Esophagus (tissue), 2 donors: Measurements from ENCODE around the gene ZFP69. TPM values are rescaled to one million over a fixed set of nuclear protein-coding genes. Genes with fewer than 3 reads are reported as not detected.

Experiments used
- H3K27ac ChIP-seq, 2 donors: one replicate each; pipeline ENCODE4 v1.5.1; 2013; ENCODE audit warnings: low read depth in 2 of 2, mild to moderate bottlenecking in 2 of 2, inconsistent platforms in 1 of 2, low read length in 1 of 2, moderate library complexity in 1 of 2
- H3K27me3 ChIP-seq, 2 donors: one replicate each; pipeline ENCODE4 v1.6.1; 2013; ENCODE audit warnings: low read length in 2 of 2, control low read depth in 1 of 2, mild to moderate bottlenecking in 1 of 2; ENCODE audit not compliant: insufficient read depth in 2 of 2, control insufficient read depth in 1 of 2
- H3K36me3 ChIP-seq, 2 donors: one replicate each; pipeline ENCODE4 v1.6.1; 2013; ENCODE audit warnings: low read length in 1 of 2; ENCODE audit not compliant: control insufficient read depth in 2 of 2, insufficient read depth in 2 of 2
- H3K4me1 ChIP-seq, 2 donors: one replicate each; pipeline ENCODE4 v1.6.1; 2013; ENCODE audit warnings: low read length in 1 of 2; ENCODE audit not compliant: control insufficient read depth in 2 of 2, insufficient read depth in 2 of 2
- H3K4me3 ChIP-seq, 2 donors: one replicate each; pipeline ENCODE4 v1.5.1; 2013; ENCODE audit warnings: low read length in 2 of 2, mild to moderate bottlenecking in 2 of 2, low read depth in 1 of 2, moderate library complexity in 1 of 2
- H3K9me3 ChIP-seq, 2 donors: one replicate each; pipeline ENCODE4 v1.6.1; 2013; ENCODE audit warnings: mild to moderate bottlenecking in 2 of 2, low read depth in 1 of 2, low read length in 1 of 2, moderate library complexity in 1 of 2; ENCODE audit not compliant: control insufficient read depth in 2 of 2, insufficient read depth in 1 of 2
- WGBS, 2 donors: extraction: QIAGEN DNeasy Blood & Tissue Kit; methylation state at CpG; one replicate each; pipeline ENCODE4 v1.1.7; 2013; 5-methylcytosine and 5-hydroxymethylcytosine counted together
- polyA plus RNA-seq, 2 donors: library from polyadenylated mRNA; stranded (reverse); fragments of 200-250 nt; gene quantifications; one replicate each; pipeline ENCODE4 v1.2.3, GENCODE V29; 2013
- donor health status: healthy with polysubstance abuse.
- donor health status: Bipolar disorder and iron deficiency.

ZFP69 gene
- polyA plus RNA-seq, 2 donors = 1.4 to 3.1 TPM

GRCh38 chr1:40534589-40534988 is 57.5 kb downstream of the ZFP69 start:
- Histone ChIP-seq H3K27me3 (no peaks in the 10 kb centered on the region), H3K9me3 (no peaks in the 10 kb centered on the region), H3K36me3 (no peaks in the 10 kb centered on the region), H3K4me1 (no peaks in the 10 kb centered on the region), H3K27ac (no peak overlapping the region), H3K4me3 (no peak overlapping the region)

- no peaks in the 10 kb centered on the region for H3K9me3 ChIP-seq
- no peaks in the 10 kb centered on the region for H3K27me3 ChIP-seq
- H3K4me1 ChIP-seq = no peaks in the 10 kb centered on the region
- no peaks in the 10 kb centered on the region for H3K36me3 ChIP-seq
- no peak overlapping the region for H3K27ac ChIP-seq
- H3K4me3 ChIP-seq = no peak overlapping the region
- 88 to 90% methylated on average over 2 of the region's 2 CpGs for WGBS, 2 donors
Measured at GRCh38 chr1:40535732-40536131, 58.6 kb downstream of the ZFP69 start.

- Histone ChIP-seq H3K36me3 (peaks cover 2 to 3% of the 10 kb centered on the region in 2 donors), H3K4me1 (no peaks in the 10 kb centered on the region), H3K27me3 (no peaks in the 10 kb centered on the region), H3K9me3 (no peaks in the 10 kb centered on the region), H3K27ac (no peak overlapping the region), H3K4me3 (no peak overlapping the region)
- WGBS, 2 donors = 85 to 90% methylated on average over 7 of the region's 7 CpGs
Measured at GRCh38 chr1:40539338-40539737, 62.2 kb downstream of the ZFP69 start.

Other genes starting within 250 kb of the ZFP69 start
- not detected for gene TMCO2, start 229.4 kb upstream of the ZFP69 start, polyA plus RNA-seq
- gene ZMPSTE24, start 219.1 kb upstream of the ZFP69 start, polyA plus RNA-seq = 10 to 100 TPM; 14.4 to 18.7 TPM
- 1 to 10 TPM in 1 of 2 donors, under 1 TPM in 1; 0.54 to 1.3 TPM for gene COL9A2, start 160.0 kb upstream of the ZFP69 start, polyA plus RNA-seq
- 10 to 100 TPM in 1 of 2 donors, 1 to 10 TPM in 1; 9.1 to 14.2 TPM for gene SMAP2, start 103.6 kb upstream of the ZFP69 start, polyA plus RNA-seq
- under 1 TPM; 0.46 to 0.49 TPM for gene ZFP69B, start 26.8 kb upstream of the ZFP69 start, polyA plus RNA-seq
- gene EXO5, start 31.5 kb downstream of the ZFP69 start, polyA plus RNA-seq = 1 to 10 TPM; 3.6 to 4.3 TPM
- 1 to 10 TPM; 1.3 to 1.7 TPM for gene ZNF684, start 54.3 kb downstream of the ZFP69 start, polyA plus RNA-seq
- gene RIMS3, start 188.4 kb downstream of the ZFP69 start, polyA plus RNA-seq = under 1 TPM; 0.35 to 0.56 TPM
- 10 to 100 TPM; 24.8 to 37.2 TPM for gene NFYC, start 214.4 kb downstream of the ZFP69 start, polyA plus RNA-seq